HEK293 (cell line): Measurements from ENCODE around the gene UBB.
"Not testable (repeated sequence)": the region's sequence is repeated elsewhere in the genome, so short reads cannot be mapped to it uniquely, and the experiment has no call there.

Source experiments
- CTCF ChIA-PET: fragments of 350-600 bp; formaldehyde crosslinking; extraction: SDS; loops from one replicate; lab custom pipeline; 2021; ENCODE audit warnings: antibody characterized with exemption; lab: Yijun Ruan, JAX
- POLR2A ChIA-PET: fragments of 300-600 bp; formaldehyde crosslinking; extraction: SDS; loops from one replicate; lab custom pipeline; 2020; ENCODE audit warnings: antibody characterized with exemption, inconsistent platforms; lab: Yijun Ruan, JAX
- H3K27ac ChIP-seq: fragments of 200-500 bp; sonication (Bioruptor generic); 2 replicates; pipeline ENCODE4 v1.5.1; 2014; ENCODE audit warnings: low read depth, low read length, control low read depth, inconsistent platforms; ENCODE audit errors: extremely low read depth
- H3K36me3 ChIP-seq, 2 experiments: fragments of 200-500 bp in 1 of 2; sonication (Bioruptor generic) in 1 of 2; 1 replicate in 1 of 2; 2 replicates in 1 of 2; pipeline ENCODE4 v1.5.1; 2014 to 2017; ENCODE audit warnings: inconsistent platforms in 2 of 2, low read length in 2 of 2; ENCODE audit not compliant: control insufficient read depth in 2 of 2, insufficient read depth in 1 of 2
- H3K4me1 ChIP-seq: fragments of 200-500 bp; sonication (Bioruptor generic); 2 replicates; pipeline ENCODE4 v1.5.1; 2014; ENCODE audit warnings: mild to moderate bottlenecking, low read length, inconsistent platforms; ENCODE audit not compliant: control insufficient read depth, insufficient read depth
- H3K4me3 ChIP-seq: 2 replicates; pipeline ENCODE4 v1.5.1; 2011; ENCODE audit warnings: low read depth, mild to moderate bottlenecking, control low read depth, low read length, moderate library complexity
- H3K9me3 ChIP-seq: fragments of 200-500 bp; sonication (Bioruptor generic); 2 replicates; pipeline ENCODE4 v1.5.1; 2014; ENCODE audit warnings: low read depth, low read length, inconsistent platforms; ENCODE audit not compliant: control insufficient read depth, insufficient read depth
- GLI4 ChIP-seq: fragments of 450-650 bp; formaldehyde crosslinking; IDR thresholded peaks from 2 replicates; pipeline ENCODE4 v1.5.1; 2016; ENCODE audit warnings: missing biosample characterization, missing genetic modification characterization
- SALL2 ChIP-seq: fragments of 450-650 bp; formaldehyde crosslinking; IDR thresholded peaks from 2 replicates; pipeline ENCODE4 v1.5.0; 2017; ENCODE audit warnings: missing biosample characterization, mild to moderate bottlenecking, missing genetic modification characterization, borderline replicate concordance
- ZBTB48 ChIP-seq: fragments of 450-650 bp; formaldehyde crosslinking; IDR thresholded peaks from 2 replicates; pipeline ENCODE4 v1.5.1; 2016; ENCODE audit warnings: missing biosample characterization, missing genetic modification characterization
- ZNF174 ChIP-seq: fragments of 450-650 bp; formaldehyde crosslinking; IDR thresholded peaks from 2 replicates; pipeline ENCODE4 v1.5.0; 2017; ENCODE audit warnings: missing biosample characterization, mild to moderate bottlenecking, missing genetic modification characterization
- ZNF211 ChIP-seq: fragments of 450-650 bp; formaldehyde crosslinking; IDR thresholded peaks from 2 replicates; pipeline ENCODE4 v1.5.1; 2016; ENCODE audit warnings: low read depth, missing biosample characterization, missing genetic modification characterization
- ZNF274 ChIP-seq, 2 experiments: fragments of 200-500 bp in 1 of 2; fragments of 450-650 bp in 1 of 2; sonication (Bioruptor generic) in 1 of 2; formaldehyde crosslinking in 1 of 2; IDR thresholded peaks; 2 replicates each; pipeline versions ENCODE4 v1.5.1 to v1.6.1; 2014 to 2016; ENCODE audit warnings: borderline replicate concordance in 1 of 2, inconsistent platforms in 1 of 2, low read length in 1 of 2, missing biosample characterization in 1 of 2, missing genetic modification characterization in 1 of 2
- ZNF335 ChIP-seq: fragments of 450-650 bp; formaldehyde crosslinking; conservative IDR thresholded peaks from 2 replicates; pipeline ENCODE4 v1.5.1; 2016; ENCODE audit warnings: missing biosample characterization, missing genetic modification characterization
- ZNF521 ChIP-seq: fragments of 450-650 bp; formaldehyde crosslinking; IDR thresholded peaks from 2 replicates; pipeline ENCODE4 v1.5.1; 2017; ENCODE audit warnings: missing biosample characterization, mild to moderate bottlenecking, missing genetic modification characterization
- ZNF645 ChIP-seq: fragments of 450-650 bp; formaldehyde crosslinking; IDR thresholded peaks from 2 replicates; pipeline ENCODE4; 2016; ENCODE audit warnings: missing biosample characterization, missing genetic modification characterization
- ZNF701 ChIP-seq: fragments of 450-650 bp; formaldehyde crosslinking; IDR thresholded peaks from 2 replicates; pipeline ENCODE4 v1.5.1; 2016; ENCODE audit warnings: missing biosample characterization, missing genetic modification characterization
- TF ChIP-seq, protein P1 (sequence below): fragments of 450-650 bp; formaldehyde crosslinking; IDR thresholded peaks from 2 replicates; pipeline ENCODE4 v1.5.1; 2016; ENCODE audit warnings: missing biosample characterization, missing genetic modification characterization

Gene UBB

GRCh38 chr17:16391451-16391850, 10.6 kb downstream of the UBB start (continued):
- TF ChIP-seq GLI4 (tag by site-specific recombination) (no peak), ZNF521 (tag by site-specific recombination) (no peak), ZNF645 (no peak), ZNF701 (tag by site-specific recombination) (no peak), ZNF274 (IDR thresholded peaks at IDR 0.05; ENCODE audit: low read length) (no peak), ZNF274 (tag by site-specific recombination; IDR thresholded peaks at IDR 0.05; ENCODE audit: borderline replicate concordance) (no peak), ZNF211 (tag by site-specific recombination) (no peak), ZBTB48 (tag by site-specific recombination) (no peak)
- TF ChIP-seq, all 188 proteins: peak for 0

DNA sequence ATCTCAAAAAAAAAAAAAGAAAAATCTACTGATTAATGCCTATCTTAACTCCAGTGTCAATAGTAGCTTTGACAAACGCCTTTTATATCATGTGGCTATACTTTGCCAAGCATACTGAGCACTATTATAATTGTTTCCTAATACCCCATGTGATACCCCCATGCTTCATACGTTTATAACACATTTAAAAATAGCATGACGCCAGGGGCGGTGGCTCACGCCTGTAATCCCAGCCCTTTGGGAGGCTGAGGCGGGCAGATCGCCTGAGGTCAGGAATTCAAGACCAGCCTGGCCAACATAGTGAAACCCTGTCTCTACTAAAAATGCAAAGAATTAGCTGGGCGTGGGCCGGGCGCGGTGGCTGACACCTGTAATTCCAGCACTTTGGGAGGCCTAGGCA, 11.6 kb downstream of the UBB start:
- H3K4me1 ChIP-seq, CTCF ChIA-PET, H3K36me3 ChIP-seq, H3K27ac ChIP-seq, H3K4me3 ChIP-seq, H3K9me3 ChIP-seq: not testable (repeated sequence)
- POLR2A ChIA-PET, result interaction anchor here (1.8 kb wide), 1 partner anchor 12 kb away, joined by 7 read pairs; the partner anchor contains the start of gene UBB

DNA sequence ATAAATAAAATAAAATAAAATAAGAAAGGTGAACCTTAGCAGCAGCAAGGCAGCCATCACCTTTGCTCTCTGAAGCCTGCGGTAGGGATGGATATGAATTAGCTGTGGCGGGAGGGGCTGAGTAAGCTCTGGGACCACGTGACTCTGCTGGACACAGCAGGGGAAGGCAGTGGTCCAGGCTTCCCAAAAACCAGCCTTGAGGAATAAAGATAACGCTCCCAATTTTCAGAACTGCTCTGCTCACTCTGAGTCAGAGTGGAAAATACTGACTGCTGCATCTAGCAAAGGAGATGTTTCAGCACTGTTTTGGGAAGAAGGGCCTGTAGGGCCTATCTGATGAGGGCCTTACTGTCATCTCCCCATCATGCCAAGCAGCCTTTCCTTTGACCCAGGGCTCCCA, 15.0 kb downstream of the UBB start:
- CTCF ChIA-PET, result interaction anchor here (0.6 kb wide), 1 partner anchor 37 kb away, joined by 4 read pairs; no protein-coding TSS in a partner anchor
- H3K4me1 ChIP-seq, POLR2A ChIA-PET, H3K9me3 ChIP-seq, H3K36me3 ChIP-seq, H3K4me3 ChIP-seq, H3K27ac ChIP-seq: not testable (repeated sequence)

DNA sequence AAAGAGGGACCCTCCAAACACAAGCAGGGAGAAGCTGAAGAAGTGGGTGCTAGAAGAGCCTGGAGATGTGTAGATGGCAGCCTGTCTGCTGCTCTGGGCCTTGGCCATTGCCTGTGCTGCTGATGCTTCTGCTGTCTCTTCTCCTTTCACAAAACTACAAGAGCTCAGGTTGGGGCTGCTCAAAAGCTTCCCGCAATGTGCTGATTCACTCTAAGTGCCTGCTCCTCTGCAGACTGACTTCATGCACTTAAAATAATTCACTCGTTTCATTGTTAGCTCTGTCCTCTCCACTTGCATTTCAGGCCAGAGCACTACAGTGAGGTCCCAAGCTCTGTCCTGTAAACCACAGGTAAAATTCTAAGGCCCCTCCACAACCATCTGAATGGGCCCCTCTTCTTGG, 15.8 kb downstream of the UBB start:
- H3K9me3 ChIP-seq, H3K4me1 ChIP-seq, H3K4me3 ChIP-seq, H3K27ac ChIP-seq, POLR2A ChIA-PET, H3K36me3 ChIP-seq: not testable (repeated sequence)
- CTCF ChIA-PET, result interaction anchor here (0.6 kb wide), 2 partner anchors 10 to 38 kb away, joined by 3 to 4 read pairs; no protein-coding TSS in a partner anchor

GRCh38 chr17:16398270-16399267, 17.7 kb downstream of the UBB start:
- no peak overlapping the region for H3K4me3 ChIP-seq
- H3K27ac ChIP-seq, result peak overlapping the region; percentile 40; the same call in 1 of the 2 replicates
- H3K36me3 ChIP-seq, result no peaks in the 10 kb centered on the region
- CTCF ChIA-PET, result interaction anchor here (1.1 kb wide), 1 partner anchor 17 kb away, joined by 3 read pairs; the partner anchor contains the start of gene TRPV2
- POLR2A ChIA-PET, result no interaction called here
- no peaks in the 10 kb centered on the region for H3K9me3 ChIP-seq
- TF ChIP-seq ZNF335 (0 out of 2 replicates have a peak, but pooled peaks have one; percentile 9), SALL2 (tag by site-specific recombination) (no peak), ZNF174 (tag by site-specific recombination) (no peak)
- TF ChIP-seq, protein P1, sequence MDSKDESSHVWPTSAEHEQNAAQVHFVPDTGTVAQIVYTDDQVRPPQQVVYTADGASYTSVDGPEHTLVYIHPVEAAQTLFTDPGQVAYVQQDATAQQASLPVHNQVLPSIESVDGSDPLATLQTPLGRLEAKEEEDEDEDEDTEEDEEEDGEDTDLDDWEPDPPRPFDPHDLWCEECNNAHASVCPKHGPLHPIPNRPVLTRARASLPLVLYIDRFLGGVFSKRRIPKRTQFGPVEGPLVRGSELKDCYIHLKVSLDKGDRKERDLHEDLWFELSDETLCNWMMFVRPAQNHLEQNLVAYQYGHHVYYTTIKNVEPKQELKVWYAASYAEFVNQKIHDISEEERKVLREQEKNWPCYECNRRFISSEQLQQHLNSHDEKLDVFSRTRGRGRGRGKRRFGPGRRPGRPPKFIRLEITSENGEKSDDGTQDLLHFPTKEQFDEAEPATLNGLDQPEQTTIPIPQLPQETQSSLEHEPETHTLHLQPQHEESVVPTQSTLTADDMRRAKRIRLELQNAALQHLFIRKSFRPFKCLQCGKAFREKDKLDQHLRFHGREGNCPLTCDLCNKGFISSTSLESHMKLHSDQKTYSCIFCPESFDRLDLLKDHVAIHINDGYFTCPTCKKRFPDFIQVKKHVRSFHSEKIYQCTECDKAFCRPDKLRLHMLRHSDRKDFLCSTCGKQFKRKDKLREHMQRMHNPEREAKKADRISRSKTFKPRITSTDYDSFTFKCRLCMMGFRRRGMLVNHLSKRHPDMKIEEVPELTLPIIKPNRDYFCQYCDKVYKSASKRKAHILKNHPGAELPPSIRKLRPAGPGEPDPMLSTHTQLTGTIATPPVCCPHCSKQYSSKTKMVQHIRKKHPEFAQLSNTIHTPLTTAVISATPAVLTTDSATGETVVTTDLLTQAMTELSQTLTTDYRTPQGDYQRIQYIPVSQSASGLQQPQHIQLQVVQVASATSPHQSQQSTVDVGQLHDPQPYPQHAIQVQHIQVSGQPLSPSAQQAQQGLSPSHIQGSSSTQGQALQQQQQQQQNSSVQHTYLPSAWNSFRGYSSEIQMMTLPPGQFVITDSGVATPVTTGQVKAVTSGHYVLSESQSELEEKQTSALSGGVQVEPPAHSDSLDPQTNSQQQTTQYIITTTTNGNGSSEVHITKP (tag by site-specific recombination), result peak; percentile 37; the same call in 1 of the 2 replicates
- H3K4me1 ChIP-seq, result peaks cover 4% of the 10 kb centered on the region
